Erythroblast (primary cell): ENCODE measurements around the gene OR8K3.

Experiments
- GATA1 ChIP-seq: IDR thresholded peaks from 2 replicates; pipeline ENCODE4 v1.6.1; 2011; ENCODE audit warnings: low read depth, mild to moderate bottlenecking, control low read depth, low read length, moderate library complexity
- POLR2A ChIP-seq: IDR thresholded peaks from 2 replicates; pipeline ENCODE4 v1.6.1; 2011; ENCODE audit warnings: mild to moderate bottlenecking, low read length

DNA sequence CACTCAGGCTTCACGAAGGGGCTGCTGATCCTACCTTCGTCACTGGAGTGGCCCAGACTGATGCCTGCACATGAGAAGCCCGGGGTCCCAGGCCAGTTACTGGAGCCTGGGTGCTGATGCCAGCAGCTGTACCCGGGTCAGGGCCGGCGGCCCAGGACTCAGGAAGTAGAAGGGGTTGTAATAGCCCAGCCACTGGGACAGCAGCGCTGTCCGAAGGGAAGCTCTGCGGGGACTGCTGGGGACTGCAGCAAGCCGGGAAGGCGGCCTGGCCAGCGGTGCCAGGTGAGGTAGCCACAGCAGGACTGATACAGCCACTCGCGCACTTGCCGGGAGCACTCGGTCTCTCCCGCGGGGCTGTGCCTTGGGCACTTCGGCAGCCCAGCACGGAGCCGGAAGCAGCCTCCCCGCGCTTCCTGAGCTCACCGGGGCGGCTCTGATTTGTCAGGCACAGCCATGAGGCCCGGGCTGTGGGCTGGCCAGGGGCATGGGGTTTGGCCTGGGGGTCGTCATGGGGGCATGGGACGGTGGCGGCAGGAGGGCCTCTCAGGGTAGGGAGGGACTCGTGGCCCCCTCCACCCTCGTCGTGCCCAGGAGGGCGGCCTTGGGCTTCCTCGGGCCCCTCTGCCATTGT, 17.0 kb downstream of the OR8K3 start:
- no peak for TF ChIP-seq POLR2A
- TF ChIP-seq GATA1 = no peak
